Measurements from ENCODE around the gene DIAPH2.

Gene DIAPH2

DNA sequence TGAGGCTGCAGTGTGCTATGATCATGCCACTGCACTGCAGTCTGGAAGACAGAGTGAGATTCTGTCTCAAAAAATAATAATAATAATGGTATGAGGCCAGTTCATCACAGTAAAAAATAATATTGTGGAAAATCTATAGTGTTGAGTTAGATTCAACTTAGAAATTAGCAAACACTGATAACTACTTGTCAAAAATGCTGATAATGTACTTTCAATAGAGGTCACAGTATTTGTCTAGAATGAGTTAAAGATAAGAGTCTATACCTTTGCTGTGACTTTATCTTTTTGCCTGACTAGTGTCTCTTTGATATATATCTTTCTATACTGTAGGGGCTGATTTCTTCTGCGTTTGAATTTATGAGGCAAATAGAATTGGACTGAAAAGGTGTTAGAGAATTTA lies 629.7 kb downstream of the DIAPH2 start:
- DNase-seq = no peak

DNA sequence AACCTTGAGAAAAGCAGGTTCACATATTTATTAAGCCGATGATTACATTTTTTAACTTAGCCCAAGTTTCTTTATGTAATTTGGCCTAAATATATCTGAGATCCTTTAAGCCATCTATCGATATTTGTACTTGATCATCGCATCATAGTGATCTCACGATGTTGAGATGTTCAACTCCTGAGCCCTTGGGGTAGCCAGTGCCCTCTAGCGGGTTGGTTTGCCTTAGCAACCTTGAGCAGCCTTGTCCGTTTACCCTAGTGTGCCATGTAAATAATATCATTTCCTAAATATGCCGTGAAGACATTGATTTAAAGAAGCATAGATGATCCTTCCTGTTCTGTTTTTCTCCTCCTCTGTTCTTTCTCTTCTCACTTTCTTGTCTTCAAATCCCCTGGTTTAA lies 631.3 kb downstream of the DIAPH2 start:
- DNase-seq = no peak

DNA sequence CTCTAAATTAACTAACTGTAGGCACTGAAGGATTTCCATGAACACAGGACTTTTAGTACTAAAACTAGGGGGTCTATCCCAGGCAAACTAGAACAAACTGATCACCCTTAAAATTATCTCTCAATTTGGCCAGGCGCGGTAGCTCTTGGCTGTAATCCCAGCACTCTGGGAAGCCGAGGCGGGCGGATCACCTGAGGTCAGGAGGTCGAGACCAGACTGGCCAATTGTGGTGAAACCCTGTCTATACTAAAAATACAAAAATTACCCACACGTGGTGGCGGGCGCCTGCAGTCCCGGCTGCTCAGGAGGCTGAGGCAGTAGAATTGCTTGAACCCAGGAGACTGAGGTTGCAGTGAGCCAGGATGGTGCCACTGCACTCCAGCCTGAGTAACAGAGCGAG lies 635.7 kb downstream of the DIAPH2 start:
- no peak for DNase-seq

DNA sequence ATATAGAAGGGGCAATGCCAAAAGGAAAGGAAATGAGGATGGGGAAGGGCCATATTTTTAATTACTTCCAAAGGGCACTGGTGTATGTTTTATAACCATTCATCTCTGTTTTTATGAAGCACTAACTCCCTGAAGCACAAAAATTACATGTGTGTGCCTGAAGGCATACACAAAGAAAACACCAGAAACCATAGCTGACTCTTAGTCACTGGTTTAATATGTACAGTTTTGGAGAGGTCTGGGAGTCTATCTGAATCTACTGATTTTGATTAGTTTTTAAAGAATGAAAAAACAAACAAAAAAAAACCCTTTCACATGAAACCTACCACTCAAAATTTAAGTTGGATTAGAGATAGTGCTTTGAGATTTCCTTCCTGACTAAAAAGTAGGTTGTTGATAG lies 637.8 kb downstream of the DIAPH2 start:
- no peak for DNase-seq

DNA sequence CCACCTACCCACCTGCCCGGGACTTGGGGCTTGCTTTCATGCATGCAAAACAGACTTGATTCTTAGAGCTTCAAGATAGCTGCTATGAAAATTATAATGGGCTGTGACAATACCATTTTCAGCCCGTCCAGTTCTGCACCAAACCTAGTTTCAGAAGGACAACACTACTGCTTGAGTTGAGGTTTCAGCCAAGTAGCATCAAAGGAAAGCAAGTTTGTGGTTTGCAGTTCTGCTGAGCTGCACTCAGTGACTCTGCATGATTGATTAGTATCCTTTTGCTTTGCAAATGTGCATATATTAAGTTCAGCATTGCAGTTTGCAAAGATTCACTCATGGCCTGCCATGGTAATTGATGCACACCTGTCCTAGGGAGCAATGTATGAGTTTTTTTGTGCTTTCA lies 641.8 kb downstream of the DIAPH2 start:
- no peak for DNase-seq

DNA sequence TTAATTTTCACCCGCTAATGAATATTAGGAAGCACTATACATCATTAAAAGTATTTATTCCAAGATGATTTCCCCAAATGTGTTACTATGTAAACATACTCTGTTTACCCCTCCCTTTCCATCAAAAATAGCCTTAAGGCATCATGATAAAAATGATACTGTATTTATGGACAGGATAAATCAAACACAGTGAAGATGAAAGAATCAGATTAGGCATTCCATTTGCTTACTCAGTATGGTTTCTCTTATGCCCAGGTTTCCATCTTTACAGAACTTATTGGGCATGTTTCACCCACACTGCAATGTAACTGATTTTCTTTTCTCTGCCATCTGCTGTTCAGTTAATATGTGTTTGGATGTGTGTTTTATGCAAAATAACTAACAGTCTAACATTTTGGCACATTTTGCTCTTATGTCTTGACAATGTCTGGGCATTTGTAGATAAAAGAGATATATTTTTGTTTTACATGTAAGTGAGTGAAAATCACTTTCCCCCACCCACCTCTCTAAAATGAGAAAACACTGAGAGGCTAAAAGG lies 644.3 kb downstream of the DIAPH2 start:
- DNase-seq = no peak

DNA sequence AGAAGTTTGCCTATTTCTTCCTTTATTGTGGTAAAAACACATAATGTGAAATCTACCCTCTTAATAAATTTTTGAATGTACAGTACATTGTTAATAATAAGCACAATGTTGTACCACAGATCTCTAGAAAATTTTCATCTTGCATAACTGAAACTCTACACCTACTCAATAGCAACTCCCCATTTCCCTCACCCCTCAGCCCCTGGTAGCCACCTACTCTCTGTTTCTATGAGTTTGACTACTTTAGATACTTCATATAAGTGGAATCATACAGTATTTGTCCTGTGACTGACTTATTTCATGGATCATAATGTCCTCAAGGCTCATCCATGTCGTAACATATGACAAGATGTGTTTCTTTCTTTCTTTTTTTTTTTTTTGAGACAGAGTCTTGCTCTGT lies 645.5 kb downstream of the DIAPH2 start:
- no peak for DNase-seq

DNA sequence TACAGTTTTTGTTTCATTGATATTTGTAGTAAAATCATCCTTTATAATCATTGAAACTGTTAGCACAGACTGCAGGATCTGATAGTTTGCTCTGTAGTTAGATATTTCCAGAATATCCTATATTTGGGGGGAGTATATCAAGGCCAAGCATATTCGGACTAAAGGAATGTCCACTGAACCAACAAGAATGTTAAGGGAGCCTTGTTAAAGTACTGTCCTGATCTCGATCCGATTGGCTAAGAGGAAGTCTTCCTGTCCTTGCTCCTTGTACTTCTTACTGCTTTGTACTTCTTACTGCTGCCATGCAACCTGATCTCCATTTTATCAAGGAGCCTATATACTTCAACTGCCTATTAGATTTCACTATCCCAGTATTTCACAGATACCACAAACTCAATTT lies 648.3 kb downstream of the DIAPH2 start:
- DNase-seq = no peak

DNA sequence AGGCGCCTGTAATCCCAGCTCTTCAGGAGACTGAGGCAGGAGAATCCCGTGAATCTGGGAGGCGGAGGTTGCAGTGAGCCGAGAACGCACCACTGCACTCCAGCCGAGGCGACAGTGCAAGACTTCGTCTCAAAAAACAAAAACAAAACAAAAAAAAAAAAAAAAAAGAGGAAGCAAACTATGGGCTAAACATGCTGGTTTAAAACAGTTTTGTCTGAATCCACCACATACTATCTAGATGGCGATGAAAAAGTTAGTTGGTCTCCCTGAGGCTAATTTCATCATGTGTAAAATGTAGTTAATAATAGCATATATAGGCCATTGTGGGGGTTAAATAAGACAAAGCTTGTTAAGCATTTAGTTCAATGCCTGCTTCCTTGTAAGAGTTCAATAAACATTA lies 650.2 kb downstream of the DIAPH2 start:
- DNase-seq = no peak

DNA sequence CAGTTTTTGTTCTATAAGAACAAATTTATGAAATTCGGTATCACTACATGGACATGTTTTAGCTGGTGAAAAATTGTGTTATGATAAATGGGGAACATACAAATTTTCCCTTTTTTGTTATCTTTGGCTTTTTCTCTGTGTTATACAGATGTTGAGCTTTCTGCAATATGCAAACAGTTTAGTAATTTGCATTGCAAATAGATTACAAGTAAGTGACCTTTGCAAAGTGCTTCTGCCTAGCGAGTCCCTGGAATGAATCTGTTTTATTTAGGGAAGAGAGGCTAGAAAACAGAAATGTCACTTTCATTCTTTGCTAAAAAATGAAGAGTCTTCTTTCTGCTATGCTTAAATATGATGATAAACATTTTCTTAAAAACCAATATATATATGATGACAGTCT lies 660.1 kb downstream of the DIAPH2 start:
- no peak for DNase-seq

DNA sequence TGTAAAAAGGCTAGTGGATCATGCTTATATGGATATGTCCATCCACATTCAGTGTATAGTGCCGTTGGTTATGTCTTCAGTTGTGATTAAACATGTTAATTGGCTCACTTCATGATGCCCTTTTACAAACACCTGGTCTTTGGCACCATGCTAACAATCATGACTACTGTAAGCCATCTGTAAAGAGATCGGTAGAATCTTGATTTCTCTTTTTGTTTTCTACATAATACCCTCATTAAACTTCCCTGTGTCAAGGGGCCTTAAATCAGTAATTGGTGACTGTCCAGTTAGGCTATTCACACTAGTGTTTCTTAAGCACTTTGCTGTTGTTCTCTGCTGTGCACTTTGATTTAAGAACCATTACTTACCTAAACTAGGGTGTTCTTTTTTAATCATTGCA lies 674.3 kb downstream of the DIAPH2 start:
- no peak for DNase-seq

DNA sequence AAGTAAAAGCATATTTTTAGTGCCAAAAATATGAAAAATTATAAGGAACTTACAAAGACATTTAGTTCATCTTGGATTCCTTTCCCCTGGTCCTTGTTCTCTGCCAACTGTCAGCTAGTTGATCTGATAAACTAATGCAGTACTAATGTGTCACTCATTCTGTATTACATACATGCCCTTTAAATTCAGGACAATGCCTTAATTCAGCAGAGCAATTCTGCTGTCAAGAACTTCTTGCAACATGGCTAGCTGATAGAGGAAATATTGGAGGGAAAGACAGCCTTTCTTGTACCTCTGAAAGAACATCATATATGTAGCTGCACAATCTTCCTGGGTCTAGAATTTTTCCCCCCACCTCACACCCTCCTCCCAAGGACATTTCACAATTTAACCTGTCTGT lies 679.2 kb downstream of the DIAPH2 start:
- no peak for DNase-seq

DNA sequence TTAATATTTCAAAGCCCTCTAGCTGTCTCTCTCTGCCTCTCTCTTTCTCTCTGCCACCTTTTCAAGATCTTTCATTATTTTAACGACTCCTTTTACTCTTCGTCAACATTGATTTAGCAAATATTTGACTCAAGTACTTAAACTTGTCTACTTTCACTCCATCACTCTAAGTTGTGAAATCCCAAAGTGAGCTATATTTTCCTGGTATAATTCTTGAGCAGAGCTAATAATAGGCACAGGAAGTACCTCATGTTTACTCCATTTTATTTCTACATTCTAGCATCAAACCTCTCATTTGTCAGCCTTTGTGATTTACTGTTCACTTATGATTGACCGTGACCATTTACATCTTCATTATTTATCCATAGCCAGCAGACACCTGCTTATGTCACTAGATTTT lies 681.6 kb downstream of the DIAPH2 start:
- no peak for DNase-seq

DNA sequence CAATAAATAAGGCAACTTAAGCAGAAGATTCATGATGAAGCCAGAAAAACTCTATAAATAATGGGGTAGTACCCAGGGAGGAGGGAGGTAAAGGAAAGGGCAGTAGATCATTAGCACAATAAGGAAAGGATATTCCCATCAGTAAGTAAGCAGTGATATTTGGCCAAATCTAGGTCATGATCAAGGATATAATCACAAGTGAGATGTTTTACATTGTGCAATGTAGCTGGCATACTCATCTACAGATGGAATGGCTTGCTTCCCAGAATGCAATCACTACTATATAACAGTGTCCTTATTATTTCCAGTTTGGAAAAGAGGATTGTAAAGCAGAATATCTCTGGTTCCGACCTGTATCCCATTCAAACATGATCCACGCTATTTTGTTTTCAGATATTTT lies 682.5 kb downstream of the DIAPH2 start:
- DNase-seq = no peak

DNA sequence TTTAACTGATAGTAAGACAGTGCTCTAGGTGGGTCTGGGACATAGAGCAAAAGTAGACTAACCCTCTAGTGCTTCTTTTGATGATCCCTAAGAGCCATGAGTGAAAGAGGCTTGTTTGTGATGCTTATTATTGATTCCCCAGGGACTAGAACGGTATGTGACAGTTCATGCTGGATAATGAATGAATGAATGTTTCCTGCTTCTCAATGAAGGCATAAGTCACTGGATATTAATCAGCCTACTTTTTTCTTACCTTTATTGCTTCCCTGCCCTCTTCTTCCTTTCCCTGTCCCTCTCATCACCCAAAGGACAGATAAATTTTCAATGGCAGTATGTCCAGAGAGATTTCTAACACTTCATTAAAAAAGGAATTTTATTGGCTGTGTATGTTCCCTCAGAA lies 685.3 kb downstream of the DIAPH2 start:
- DNase-seq = no peak

DNA sequence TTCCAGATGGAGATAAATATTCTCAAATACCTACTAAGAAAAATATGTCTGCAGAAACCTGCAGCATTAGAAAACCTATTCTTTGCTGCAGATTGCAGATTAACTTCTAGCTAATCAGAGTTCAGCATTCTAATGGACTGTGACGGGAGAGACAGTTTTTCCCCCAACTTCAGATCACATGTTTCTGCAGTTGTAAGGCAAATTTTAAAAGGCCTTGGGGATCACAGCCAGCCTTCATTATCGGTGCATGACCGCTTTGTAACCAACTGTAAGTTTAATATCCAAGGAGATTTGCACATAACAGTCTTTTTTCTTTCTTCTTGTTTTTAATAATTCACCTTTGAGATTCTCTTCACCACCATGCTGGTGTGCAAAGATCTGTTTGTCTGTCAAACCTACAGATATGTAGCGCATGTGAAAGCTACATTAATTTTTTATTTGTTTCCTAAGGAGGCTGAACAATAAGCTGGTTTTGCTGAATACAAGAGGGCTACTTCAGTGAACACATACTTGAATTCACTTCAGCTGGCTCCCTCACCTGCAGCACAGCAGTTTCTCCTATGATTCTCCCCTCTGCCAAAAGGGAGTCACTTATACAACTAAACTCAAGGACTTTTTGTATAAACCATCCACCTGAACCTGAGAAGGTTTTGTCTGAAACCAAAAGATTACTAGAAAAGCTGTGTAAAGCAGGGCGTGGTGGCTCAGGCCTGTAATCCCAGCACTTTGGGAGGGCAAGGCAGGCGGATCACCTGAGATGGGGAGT lies 687.5 kb downstream of the DIAPH2 start:
- no peak for DNase-seq

DNA sequence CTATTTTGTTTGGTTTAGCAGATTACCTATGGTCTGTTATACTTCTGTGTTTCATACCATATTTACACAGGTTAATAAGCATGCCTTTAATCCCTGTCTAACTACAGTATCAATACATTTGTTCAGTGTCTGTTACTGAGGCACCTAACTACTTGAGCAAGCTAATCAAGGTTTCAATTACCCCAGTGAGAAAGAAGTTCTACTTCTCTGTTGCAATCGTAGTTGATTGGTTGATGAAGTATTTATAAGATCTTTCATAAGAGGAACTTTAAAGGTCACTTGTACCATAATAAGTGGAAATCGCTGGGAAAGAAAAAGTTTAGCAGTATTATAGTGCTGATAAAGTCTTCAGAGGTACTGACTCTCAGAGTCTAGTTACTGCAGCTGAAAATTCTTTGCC lies 689.6 kb downstream of the DIAPH2 start:
- no peak for DNase-seq

DNA sequence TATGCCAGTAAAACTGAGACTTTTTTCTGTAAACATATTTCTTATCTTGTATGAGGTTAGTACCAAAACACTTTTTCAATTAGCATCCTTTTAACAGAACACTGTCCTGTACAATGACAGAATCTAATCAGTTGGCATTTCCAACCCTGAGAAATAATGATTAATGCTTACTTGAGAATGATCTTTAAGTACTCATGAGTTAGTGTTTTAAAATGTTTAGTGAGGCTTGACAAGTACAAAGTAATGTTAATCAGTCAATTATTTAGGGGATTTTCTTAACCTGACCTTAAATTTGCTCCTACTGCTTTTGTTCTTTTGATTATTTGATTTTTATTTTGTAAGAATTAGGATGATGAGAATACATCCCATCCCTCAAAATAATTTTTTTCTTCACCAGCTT lies 695.6 kb downstream of the DIAPH2 start:
- no peak for DNase-seq

DNA sequence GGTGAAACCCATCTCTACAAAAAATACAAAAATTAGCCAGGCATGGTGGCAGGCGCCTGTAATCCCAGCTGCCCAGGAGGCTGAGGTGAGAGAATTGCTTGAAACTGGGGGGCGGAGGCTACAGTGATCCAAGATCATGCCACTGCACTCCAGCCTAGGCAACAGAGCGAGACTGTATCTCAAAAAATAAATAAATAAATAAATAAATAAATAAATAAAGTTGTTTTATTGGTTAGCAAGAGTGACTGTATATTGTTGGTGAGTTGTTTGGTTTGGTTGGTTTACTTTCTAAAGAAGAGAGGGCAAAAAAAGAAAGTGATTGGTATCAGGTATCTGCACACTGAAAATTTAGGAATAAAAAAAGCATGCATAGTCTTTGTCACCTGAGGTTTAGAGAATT lies 700.0 kb downstream of the DIAPH2 start:
- DNase-seq = no peak

DNA sequence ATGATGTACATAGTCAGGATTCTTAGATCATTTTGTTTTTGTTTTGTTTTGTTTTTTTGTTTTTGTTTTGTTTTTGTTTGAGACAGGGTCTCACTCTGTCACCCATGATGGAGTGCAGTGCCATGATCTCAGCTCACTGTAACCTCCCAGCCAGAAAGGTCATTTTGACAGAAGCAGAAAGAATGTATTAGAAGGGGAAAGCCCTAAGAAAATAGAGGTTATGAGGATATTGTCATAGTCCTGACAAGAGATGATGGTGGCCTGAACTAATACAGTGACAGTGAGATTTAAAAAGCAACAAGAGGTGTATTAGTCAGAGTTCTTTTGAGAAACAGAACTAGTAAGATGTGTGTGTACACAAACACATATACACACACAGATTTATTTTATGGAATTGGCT lies 702.4 kb downstream of the DIAPH2 start:
- DNase-seq = no peak

DNA sequence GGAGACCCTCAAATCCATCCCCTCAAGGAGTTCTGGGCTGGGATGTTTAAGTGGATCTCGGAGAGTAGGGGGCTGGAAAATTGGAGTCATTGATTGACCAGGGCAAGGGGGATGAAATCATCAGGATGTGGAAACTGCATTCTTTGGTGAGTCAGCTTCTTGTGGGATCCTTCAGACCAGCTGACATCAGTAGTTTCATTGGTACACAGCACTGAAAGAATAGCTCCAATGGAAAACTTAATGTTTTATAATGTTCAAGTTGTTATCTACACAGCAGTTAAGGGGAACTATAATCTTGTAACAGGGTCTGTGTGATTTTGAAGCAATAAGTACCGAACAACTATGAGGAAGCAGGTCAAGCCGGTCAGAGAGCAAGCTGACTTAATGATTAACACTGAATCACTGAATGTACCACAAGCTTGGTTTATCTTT lies 705.1 kb downstream of the DIAPH2 start:
- no peak for DNase-seq

DNA sequence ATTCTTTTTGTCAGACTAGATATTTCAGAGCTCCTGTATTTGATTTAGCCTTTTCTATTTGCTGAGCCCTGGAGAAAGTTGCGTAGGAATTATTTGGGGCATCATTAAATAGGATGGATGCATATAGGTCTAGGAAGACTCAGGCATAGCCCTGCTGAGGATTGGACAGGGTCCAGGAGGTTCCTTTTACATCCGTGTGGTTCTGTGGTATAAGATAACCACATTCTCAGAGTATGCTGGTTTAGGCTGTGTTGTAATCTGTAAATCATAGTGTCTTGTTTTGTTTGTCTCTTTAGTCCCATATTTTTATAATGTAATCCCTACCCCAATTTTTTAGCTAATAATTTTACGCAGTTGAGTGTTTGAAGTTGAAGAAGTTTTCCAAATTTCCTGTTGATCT lies 712.7 kb downstream of the DIAPH2 start:
- DNase-seq = no peak

DNA sequence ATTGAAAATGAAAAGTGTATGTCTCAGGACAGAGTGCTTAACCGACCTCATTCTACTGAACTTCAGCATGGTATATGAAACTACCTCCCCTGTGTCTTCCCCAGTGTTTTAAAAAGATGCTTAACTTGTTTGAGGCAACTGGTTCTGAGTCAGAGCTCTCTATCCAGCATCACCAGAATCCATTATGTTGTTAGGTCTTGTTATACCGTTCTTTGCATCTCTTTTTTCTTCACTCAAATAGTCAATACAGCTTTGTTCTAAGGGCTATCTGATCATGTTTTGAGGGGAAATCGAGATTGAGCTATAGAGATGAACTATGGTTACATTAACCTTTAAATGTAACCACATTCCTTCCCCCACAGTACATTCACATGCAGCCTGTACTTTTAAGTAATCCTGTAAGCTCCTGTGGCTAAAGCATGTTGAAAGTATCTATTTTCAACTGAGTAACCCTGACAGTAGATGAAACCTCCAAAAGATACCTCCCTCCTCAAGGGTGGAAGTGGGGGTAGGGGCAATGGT lies 713.4 kb downstream of the DIAPH2 start:
- DNase-seq = no peak

DNA sequence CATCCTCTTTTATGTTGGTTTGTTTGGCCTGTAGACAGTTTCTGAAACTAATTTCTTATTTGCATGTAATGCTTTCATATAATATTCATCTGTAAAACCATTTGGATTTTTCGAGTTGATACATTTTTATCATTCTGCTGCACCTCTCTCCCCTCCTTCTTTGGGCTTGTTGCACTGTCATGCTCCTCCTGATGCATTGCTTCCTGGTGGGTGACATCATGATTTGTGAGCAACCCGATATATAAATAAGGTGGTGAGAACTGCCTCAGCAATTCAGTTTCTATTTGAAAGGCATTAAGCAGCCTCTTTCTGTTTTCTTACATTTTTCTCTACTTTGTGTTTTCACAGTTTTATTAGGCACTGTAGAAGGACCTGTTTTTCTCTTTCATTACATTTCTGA lies 714.8 kb downstream of the DIAPH2 start:
- DNase-seq = no peak

DNA sequence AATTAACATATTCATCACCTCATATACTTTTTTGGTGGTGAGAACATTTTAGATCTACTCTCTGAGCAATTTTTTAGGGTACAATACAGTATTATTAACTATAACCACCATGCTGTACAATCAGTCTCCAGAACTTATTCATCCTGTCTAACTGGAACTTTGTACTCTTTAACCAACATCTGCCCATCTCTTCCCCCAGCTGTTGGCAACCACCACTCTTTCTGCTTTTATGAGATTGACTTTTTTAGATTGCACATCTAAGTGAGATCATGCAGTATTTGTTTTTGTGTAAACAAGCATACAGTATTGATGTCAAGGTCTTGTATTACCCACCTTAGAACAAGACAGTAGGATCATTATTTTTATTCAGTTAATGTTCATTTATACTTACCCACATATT lies 715.9 kb downstream of the DIAPH2 start:
- DNase-seq = no peak
